Natural killer cell (primary cell): ENCODE measurements around the gene PARD3B. TPM values are rescaled to one million over a fixed set of nuclear protein-coding genes. Genes with fewer than 3 reads are reported as not detected.

Source experiments
- ATAC-seq, 3 donors: fragments of 150-1000 bp in 2 of 3; fragments of 200-7000 bp in 1 of 3; cut with Tn5 transposase; 1 replicate in 1 of 3; 2 replicates in 2 of 3; pipeline ENCODE4 v1.10.0; 2021; ENCODE audit warnings: mild to moderate bottlenecking in 2 of 3, moderate library complexity in 2 of 3
- DNase-seq, 2 donors: peaks; one replicate each; pipeline versions ENCODE4 v3.0.0 to v3.0.0-alpha.2; 2013 to 2021; ENCODE audit warnings: mixed read lengths in 1 of 2
- H3K27ac ChIP-seq: one replicate; pipeline ENCODE4 v1.5.1; 2013; ENCODE audit warnings: mild to moderate bottlenecking, low read length
- H3K27me3 ChIP-seq: one replicate; pipeline ENCODE4 v1.6.1; 2013; ENCODE audit warnings: low read length; ENCODE audit not compliant: control insufficient read depth, insufficient read depth
- H3K36me3 ChIP-seq: one replicate; pipeline ENCODE4 v1.6.1; 2013; ENCODE audit warnings: low read length; ENCODE audit not compliant: control insufficient read depth, insufficient read depth
- H3K4me1 ChIP-seq: one replicate; pipeline ENCODE4 v1.6.1; 2013; ENCODE audit warnings: low read length; ENCODE audit not compliant: control insufficient read depth, insufficient read depth
- H3K4me3 ChIP-seq: one replicate; pipeline ENCODE4 v1.5.1; 2013; ENCODE audit warnings: low read length
- H3K9me3 ChIP-seq: one replicate; pipeline ENCODE4 v1.6.1; 2013; ENCODE audit warnings: low read length; ENCODE audit not compliant: control insufficient read depth, insufficient read depth
- H3K27ac Mint-ChIP-seq, 2 donors: one replicate each; pipeline ENCODE4 v1.8.0; 2022; ENCODE audit warnings: mild to moderate bottlenecking in 2 of 2, mixed read lengths in 2 of 2, moderate library complexity in 1 of 2
- H3K27me3 Mint-ChIP-seq, 2 donors: one replicate each; pipeline ENCODE4 v1.8.0; 2022; ENCODE audit warnings: low read depth in 2 of 2, mixed read lengths in 2 of 2
- H3K36me3 Mint-ChIP-seq: one replicate; pipeline ENCODE4 v1.8.0; 2022; ENCODE audit warnings: mixed read lengths
- H3K4me1 Mint-ChIP-seq, 2 donors: one replicate each; pipeline ENCODE4 v1.8.0; 2022; ENCODE audit warnings: mixed read lengths in 2 of 2
- H3K4me3 Mint-ChIP-seq: one replicate; pipeline ENCODE4 v1.8.0; 2022; ENCODE audit warnings: mild to moderate bottlenecking, moderate library complexity, mixed read lengths
- H3K9me3 Mint-ChIP-seq, 2 donors: one replicate each; pipeline ENCODE4 v1.8.0; 2022; ENCODE audit warnings: mixed read lengths in 2 of 2
- WGBS: methylation state at CpG from one replicate; pipeline ENCODE4 v1.1.7; 2013; ENCODE audit warnings: missing lambda C conversion rate; ENCODE audit not compliant: insufficient coverage; 5-methylcytosine and 5-hydroxymethylcytosine counted together
- intact Hi-C: fragments of 100-400 bp; cut with micrococcal nuclease; formaldehyde crosslinking; loops from one replicate; pipeline ENCODE4 v1.14.2; 2022
- total RNA-seq, 4 donors: library from RNA; stranded (reverse); fragments of 120-200 nt in 1 of 4; gene quantifications; one replicate each; pipeline versions ENCODE4 v1.2.3 to v1.2.4, GENCODE V29; 2013 to 2022
- TF ChIP-seq, protein P1 (sequence below): fragments of 200-600 bp; IDR thresholded peaks from one replicate; pipeline ENCODE4 v1.8.0; 2022; ENCODE audit warnings: antibody characterized with exemption

The PARD3B gene
- total RNA-seq, 3 donors from 2014 or later (not counting 1 experiment from before 2014, with no cell fraction given) = 0.13 to 0.45 TPM; not detected in 1

DNA sequence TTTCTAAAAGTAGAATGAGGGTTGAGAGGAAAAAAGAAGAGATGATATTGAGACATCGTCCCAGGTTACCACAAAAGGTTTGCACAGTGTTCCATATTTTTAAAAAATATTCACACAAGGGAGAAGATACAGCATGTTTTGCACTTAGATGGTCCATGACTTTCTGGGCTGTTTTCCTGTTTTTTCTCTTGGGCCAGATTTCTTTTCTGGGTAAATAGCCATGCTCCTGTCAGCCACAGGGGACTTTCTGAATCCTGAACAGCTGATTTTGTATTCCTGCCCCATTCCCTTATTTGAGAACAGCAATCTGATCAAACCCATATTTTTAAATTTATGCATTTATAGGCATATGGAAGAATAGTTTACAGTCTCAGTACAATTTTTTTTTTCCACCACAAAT lies 951.1 kb downstream of the PARD3B start:
- Histone ChIP-seq H3K9me3 (no peaks in the 10 kb centered on the region), H3K27me3 (no peaks in the 10 kb centered on the region), H3K27ac (no peak overlapping the region), H3K4me3 (no peak overlapping the region), H3K4me1 (no peaks in the 10 kb centered on the region), H3K36me3 (no peaks in the 10 kb centered on the region)
- Mint-ChIP-seq H3K4me3 (no peak overlapping the region), H3K27me3 (no peaks in the 10 kb centered on the region), H3K4me1 (no peaks in the 10 kb centered on the region), H3K27ac (no peak overlapping the region), H3K9me3 (peaks cover 0 to 2% of the 10 kb centered on the region in 2 donors), H3K36me3 (no peaks in the 10 kb centered on the region)
- 67% methylated on average over 1 of the region's 1 CpG for WGBS
- intact Hi-C loops = no loop called here
- no peak for DNase-seq
- ATAC-seq = no peak
- TF ChIP-seq, protein P1, sequence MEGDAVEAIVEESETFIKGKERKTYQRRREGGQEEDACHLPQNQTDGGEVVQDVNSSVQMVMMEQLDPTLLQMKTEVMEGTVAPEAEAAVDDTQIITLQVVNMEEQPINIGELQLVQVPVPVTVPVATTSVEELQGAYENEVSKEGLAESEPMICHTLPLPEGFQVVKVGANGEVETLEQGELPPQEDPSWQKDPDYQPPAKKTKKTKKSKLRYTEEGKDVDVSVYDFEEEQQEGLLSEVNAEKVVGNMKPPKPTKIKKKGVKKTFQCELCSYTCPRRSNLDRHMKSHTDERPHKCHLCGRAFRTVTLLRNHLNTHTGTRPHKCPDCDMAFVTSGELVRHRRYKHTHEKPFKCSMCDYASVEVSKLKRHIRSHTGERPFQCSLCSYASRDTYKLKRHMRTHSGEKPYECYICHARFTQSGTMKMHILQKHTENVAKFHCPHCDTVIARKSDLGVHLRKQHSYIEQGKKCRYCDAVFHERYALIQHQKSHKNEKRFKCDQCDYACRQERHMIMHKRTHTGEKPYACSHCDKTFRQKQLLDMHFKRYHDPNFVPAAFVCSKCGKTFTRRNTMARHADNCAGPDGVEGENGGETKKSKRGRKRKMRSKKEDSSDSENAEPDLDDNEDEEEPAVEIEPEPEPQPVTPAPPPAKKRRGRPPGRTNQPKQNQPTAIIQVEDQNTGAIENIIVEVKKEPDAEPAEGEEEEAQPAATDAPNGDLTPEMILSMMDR = no peak

DNA sequence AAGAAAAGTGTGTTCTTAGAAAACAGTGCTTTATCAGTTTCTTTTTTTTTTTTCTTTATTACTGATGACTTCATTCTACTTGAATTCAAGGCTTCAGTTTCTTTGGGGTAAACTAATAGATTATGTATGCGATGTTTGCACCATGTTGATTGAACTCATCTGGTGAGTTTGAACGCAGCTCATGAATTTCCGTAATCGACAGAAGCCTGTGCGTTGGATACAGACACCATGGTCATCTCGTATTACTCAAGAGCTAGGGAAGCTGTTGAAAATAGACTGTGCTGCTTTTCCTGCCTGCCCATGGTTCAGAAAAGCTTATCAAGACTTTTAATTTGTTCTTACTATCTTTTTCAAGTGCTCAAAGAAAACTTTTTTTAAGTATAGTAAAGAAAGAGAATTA lies 951.5 kb downstream of the PARD3B start:
- Histone ChIP-seq H3K9me3 (no peaks in the 10 kb centered on the region), H3K27ac (no peak overlapping the region), H3K27me3 (no peaks in the 10 kb centered on the region), H3K4me1 (no peaks in the 10 kb centered on the region), H3K36me3 (no peaks in the 10 kb centered on the region), H3K4me3 (no peak overlapping the region)
- Mint-ChIP-seq H3K36me3 (no peaks in the 10 kb centered on the region), H3K9me3 (peaks cover 0 to 2% of the 10 kb centered on the region in 2 donors), H3K4me3 (no peak overlapping the region), H3K4me1 (no peaks in the 10 kb centered on the region), H3K27me3 (no peaks in the 10 kb centered on the region), H3K27ac (no peak overlapping the region)
- DNase-seq (no peak), ATAC-seq (no peak)
- intact Hi-C loops = no loop called here
- 95% methylated on average over 6 of the region's 6 CpGs for WGBS
- TF ChIP-seq, protein P1 = no peak

DNA sequence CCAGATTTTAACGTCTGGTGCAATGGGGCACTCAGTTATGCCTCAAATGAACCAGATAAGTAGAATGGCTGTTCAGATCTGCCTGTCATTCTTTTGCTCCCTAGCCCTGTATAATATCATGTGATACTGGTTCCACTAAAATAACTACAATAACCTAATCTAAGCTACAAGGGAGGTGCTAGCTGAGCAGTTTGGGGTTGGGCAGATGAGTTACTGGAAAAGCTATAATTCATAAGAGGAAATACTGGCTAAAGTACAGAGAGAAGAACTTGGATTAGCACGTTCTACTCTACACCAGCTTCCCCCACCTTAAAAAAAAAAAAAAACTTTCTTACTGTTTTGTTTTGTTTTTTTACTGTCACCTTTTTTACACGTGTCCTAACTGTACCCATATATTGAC lies 953.7 kb downstream of the PARD3B start:
- H3K9me3 Mint-ChIP-seq = peaks cover 0 to 2% of the 10 kb centered on the region in 2 donors
- H3K36me3 Mint-ChIP-seq = no peaks in the 10 kb centered on the region
- TF ChIP-seq, protein P1 = no peak
- H3K27me3 Mint-ChIP-seq = no peaks in the 10 kb centered on the region
- H3K4me3 ChIP-seq = no peak overlapping the region
- no peaks in the 10 kb centered on the region for H3K36me3 ChIP-seq
- no peaks in the 10 kb centered on the region for H3K27me3 ChIP-seq
- no peaks in the 10 kb centered on the region for H3K9me3 ChIP-seq
- no peak overlapping the region for H3K27ac Mint-ChIP-seq
- H3K4me1 ChIP-seq = no peaks in the 10 kb centered on the region
- intact Hi-C loops = no loop called here
- DNase-seq = no peak
- 83% methylated on average over 3 of the region's 3 CpGs for WGBS
- no peak overlapping the region for H3K4me3 Mint-ChIP-seq
- no peak for ATAC-seq
- no peaks in the 10 kb centered on the region for H3K4me1 Mint-ChIP-seq
- no peak overlapping the region for H3K27ac ChIP-seq

DNA sequence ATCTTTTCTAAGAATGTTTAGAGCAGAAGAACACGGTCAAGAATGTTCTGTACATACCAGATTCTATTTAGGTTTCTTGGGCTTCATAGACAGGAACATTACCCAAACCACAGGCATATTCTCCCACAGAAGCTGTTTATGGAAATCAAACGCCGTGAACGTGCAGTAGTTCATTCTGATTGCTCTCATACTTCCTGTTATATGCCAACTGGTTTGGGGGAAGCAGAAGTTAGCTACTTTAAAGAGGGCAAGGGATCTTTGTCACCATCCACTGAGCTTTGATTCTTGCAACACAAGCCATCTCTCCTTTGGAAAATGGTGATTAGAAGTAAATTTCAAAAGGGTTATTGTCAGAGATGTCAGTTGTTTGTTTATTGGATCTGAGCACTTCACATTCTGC lies 954.8 kb downstream of the PARD3B start:
- no peaks in the 10 kb centered on the region for H3K27me3 ChIP-seq
- Mint-ChIP-seq H3K27me3 (no peaks in the 10 kb centered on the region), H3K36me3 (no peaks in the 10 kb centered on the region), H3K27ac (no peak overlapping the region), H3K4me1 (no peaks in the 10 kb centered on the region), H3K4me3 (no peak overlapping the region), H3K9me3 (peaks cover 0 to 2% of the 10 kb centered on the region in 2 donors)
- no peaks in the 10 kb centered on the region for H3K36me3 ChIP-seq
- no peaks in the 10 kb centered on the region for H3K9me3 ChIP-seq
- TF ChIP-seq, protein P1 = no peak
- no peaks in the 10 kb centered on the region for H3K4me1 ChIP-seq
- WGBS = 7% methylated on average over 4 of the region's 4 CpGs
- H3K27ac ChIP-seq = no peak overlapping the region
- intact Hi-C loops = no loop called here
- H3K4me3 ChIP-seq = no peak overlapping the region
- no peak for DNase-seq
- no peak for ATAC-seq
